SU-DHL-6 (cell line): ENCODE results near the gene ATP5MC3.

Experiments used
- CTCF ChIP-seq: fragments of 200-600 bp; sonication (generic); IDR thresholded peaks from one replicate; pipeline ENCODE4 v1.5.1; 2017; ENCODE audit warnings: antibody characterized with exemption, mild to moderate bottlenecking, low read length, moderate library complexity; ENCODE audit not compliant: insufficient read depth, poor library complexity, severe bottlenecking
- EZH2phosphoT487 ChIP-seq: fragments of 200-600 bp; sonication (generic), shearing (Covaris generic); conservative IDR thresholded peaks from 2 replicates; pipeline ENCODE4 v1.6.1; 2018; ENCODE audit warnings: mild to moderate bottlenecking, antibody characterized with exemption, low read length, moderate library complexity, mixed read lengths

- TF ChIP-seq CTCF: no peak
- TF ChIP-seq EZH2phosphoT487: no peak
Observed at GRCh38 chr2:175169191-175169590, 12.3 kb downstream of the ATP5MC3 start.
